ENCODE results near the gene DPYSL4. TPM values are rescaled to one million over a fixed set of nuclear protein-coding genes. Genes with fewer than 3 reads are reported as not detected.

Gene DPYSL4
- total RNA-seq, 1 experiment from 2014 or later: not detected

DNA sequence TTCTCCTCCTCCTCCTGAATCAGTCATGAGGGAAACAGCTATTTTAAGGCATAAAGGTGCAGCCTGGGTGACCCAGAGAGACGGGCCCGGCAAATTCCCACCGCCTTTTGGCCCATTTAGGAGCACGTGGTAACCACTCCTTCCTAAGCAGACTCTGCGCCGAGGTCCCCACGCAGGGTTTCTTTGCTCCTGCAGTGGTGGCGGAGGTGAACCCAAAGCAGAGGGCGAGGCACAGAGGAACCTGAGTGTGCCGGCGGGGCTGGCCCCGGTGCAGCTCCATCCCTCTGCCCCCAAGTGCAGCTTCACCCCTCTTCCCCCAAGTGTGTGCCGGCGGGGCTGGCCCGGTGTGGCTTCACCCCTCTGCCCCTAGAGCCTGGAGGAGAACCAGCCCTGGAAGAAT lies 50.6 kb downstream of the DPYSL4 start:
- no peak overlapping the region for H3K27ac ChIP-seq (ENCODE audit: low read length)
- no peaks in the 10 kb centered on the region for H3K9me3 ChIP-seq (ENCODE audit: low read length)

DNA sequence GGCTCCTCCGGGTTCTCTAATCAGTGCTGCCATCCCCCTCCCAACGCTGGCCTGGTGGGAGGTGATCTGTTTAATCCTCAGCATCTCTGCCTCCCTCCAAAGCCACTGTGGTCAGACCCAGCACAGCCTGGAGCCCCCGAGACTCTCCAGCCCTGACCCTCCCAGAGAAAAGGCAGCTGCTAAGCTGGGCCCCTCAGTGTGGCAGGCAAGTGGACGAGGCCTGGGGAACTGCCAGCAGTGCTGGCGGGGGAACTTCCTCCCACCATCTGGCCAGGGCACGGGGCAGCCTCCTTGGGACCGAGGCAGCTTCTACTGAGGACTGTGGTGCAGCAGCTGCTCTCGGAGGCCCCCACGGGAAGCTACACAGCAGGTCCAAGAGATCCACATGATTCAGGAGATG lies 51.1 kb downstream of the DPYSL4 start:
- H3K4me2 ChIP-seq (ENCODE audit: low read depth, low read length, poor library complexity, severe bottlenecking): no peak overlapping the region
- H3K36me3 ChIP-seq (ENCODE audit: insufficient read depth, low read length): no peaks in the 10 kb centered on the region
- no peaks in the 10 kb centered on the region for H3K4me1 ChIP-seq (ENCODE audit: low read length)
- H3K79me2 ChIP-seq (ENCODE audit: low read length): no peaks in the 10 kb centered on the region
- no peaks in the 10 kb centered on the region for H3K9me3 ChIP-seq (ENCODE audit: low read length)
- H4K20me1 ChIP-seq (ENCODE audit: insufficient read depth, low read depth, low read length): no peaks in the 10 kb centered on the region
- no peak for DNase-seq
- no peaks in the 10 kb centered on the region for H3K27me3 ChIP-seq (ENCODE audit: low read length)
- no peak overlapping the region for H3K9ac ChIP-seq (ENCODE audit: low read length)
- H2AFZ ChIP-seq (ENCODE audit: low read length): no peak overlapping the region
- no peak overlapping the region for H3K4me3 ChIP-seq (ENCODE audit: low read length)
- no peak overlapping the region for H3K27ac ChIP-seq (ENCODE audit: low read length)
- no peaks in the 10 kb centered on the region for H3K9me2 ChIP-seq (replicated peaks; ENCODE audit: insufficient read depth, low read length)

More for the DNA sequence above, 50.6 kb downstream of the DPYSL4 start:
- H3K4me3 ChIP-seq (ENCODE audit: low read length): no peak overlapping the region
- no peaks in the 10 kb centered on the region for H3K9me2 ChIP-seq (replicated peaks; ENCODE audit: insufficient read depth, low read length)
- H4K20me1 ChIP-seq (ENCODE audit: insufficient read depth, low read depth, low read length): no peaks in the 10 kb centered on the region
- no peaks in the 10 kb centered on the region for H3K4me1 ChIP-seq (ENCODE audit: low read length)
- no peaks in the 10 kb centered on the region for H3K79me2 ChIP-seq (ENCODE audit: low read length)
- no peak for DNase-seq
- H2AFZ ChIP-seq (ENCODE audit: low read length): no peak overlapping the region
- H3K27me3 ChIP-seq (ENCODE audit: low read length): no peaks in the 10 kb centered on the region
- H3K36me3 ChIP-seq (ENCODE audit: insufficient read depth, low read length): no peaks in the 10 kb centered on the region
- no peak overlapping the region for H3K4me2 ChIP-seq (ENCODE audit: low read depth, low read length, poor library complexity, severe bottlenecking)
- no peak overlapping the region for H3K9ac ChIP-seq (ENCODE audit: low read length)

DNA sequence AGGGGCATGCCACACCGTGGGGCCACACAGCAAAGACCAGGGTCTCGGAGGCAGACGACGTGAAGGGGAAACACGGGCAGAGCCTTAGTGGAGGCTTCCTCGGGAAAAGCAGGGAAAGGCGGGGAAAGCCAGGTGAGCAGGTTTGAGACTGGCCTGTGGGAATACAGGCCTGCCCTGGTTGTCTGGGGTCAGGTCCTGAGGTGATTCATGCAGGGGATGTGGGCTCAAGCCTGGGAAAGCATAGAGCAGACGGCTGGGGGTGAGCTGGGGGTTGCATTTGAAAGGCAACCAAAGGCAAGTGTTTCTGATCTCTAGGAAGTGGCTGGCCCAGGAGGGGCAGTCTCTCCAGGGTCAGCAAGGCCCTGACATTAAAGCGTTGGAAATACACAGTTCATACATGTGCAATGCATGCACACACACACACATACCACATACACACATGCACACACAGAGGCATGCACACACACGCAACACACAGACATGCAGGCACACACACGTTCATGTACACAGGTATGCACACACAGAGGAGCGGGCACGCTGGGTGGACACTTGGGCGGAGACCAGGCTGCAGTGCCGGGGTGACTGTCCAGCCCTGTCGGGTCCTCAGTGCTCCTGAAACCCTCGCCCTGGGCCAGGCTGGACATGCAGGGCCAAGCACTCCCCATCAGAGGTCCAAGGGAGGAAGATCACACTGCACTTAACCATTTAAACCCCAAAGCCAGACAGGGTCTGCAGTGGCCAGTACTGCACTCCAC lies 51.8 kb downstream of the DPYSL4 start:
- Histone ChIP-seq H3K27me3 (ENCODE audit: low read length) (no peaks in the 10 kb centered on the region), H3K9ac (ENCODE audit: low read length) (no peak overlapping the region), H3K27ac (ENCODE audit: low read length) (no peak overlapping the region), H2AFZ (ENCODE audit: low read length) (no peak overlapping the region), H3K9me2 (replicated peaks; ENCODE audit: insufficient read depth, low read length) (no peaks in the 10 kb centered on the region), H3K9me3 (ENCODE audit: low read length) (no peaks in the 10 kb centered on the region), H3K36me3 (ENCODE audit: insufficient read depth, low read length) (no peaks in the 10 kb centered on the region), H3K4me2 (ENCODE audit: low read depth, low read length, poor library complexity, severe bottlenecking) (no peak overlapping the region), H4K20me1 (ENCODE audit: insufficient read depth, low read depth, low read length) (no peaks in the 10 kb centered on the region), H3K4me3 (ENCODE audit: low read length) (no peak overlapping the region), H3K4me1 (ENCODE audit: low read length) (no peaks in the 10 kb centered on the region), H3K79me2 (ENCODE audit: low read length) (no peaks in the 10 kb centered on the region)
- no peak for DNase-seq

DNA sequence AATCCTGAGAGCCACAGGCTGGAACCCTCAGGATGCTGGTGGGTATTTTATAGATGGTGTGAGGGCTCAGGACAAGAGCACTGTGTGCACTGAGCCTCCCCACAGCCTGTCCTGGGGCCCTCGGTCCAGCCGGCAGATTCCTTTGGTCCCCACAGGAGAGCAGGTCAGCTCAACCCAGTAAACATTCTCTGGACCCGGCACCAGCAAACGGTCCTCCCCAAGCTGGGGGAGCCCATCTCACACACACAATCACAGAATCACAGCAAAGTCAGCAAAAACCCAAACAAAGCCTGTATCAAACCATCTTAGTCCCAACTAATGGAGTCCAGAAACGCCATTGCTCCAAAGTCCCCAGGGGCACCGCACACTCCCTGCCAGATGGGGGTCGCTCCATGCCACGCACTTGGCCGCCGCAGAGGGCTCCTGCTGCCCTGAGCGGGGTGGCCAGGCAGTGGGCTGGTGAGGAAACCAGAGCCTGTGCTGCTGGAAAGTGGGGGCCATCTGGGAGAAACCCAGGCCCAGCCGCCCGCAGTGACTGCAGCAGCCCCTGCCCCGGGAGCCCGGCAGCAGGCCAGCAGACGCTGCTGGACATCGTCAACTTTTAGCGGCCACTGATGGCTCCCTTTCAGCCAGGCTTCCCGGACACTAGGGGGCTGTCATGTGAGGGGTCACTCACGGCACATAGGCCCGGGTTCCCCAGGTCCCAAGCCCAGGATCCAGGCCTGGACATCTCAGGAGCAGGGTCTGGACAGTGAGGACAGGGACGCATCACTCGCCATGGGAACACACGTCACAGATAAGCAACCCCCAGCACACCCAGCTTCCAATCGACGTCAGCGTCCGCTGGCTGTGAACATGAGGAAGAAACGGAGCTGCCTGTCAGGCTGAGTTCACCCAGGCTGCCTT lies 52.6 kb downstream of the DPYSL4 start:
- Histone ChIP-seq H3K9me3 (ENCODE audit: low read length) (no peaks in the 10 kb centered on the region), H2AFZ (ENCODE audit: low read length) (no peak overlapping the region), H4K20me1 (ENCODE audit: insufficient read depth, low read depth, low read length) (no peaks in the 10 kb centered on the region), H3K4me1 (ENCODE audit: low read length) (no peaks in the 10 kb centered on the region), H3K4me3 (ENCODE audit: low read length) (no peak overlapping the region), H3K27me3 (ENCODE audit: low read length) (no peaks in the 10 kb centered on the region), H3K79me2 (ENCODE audit: low read length) (no peaks in the 10 kb centered on the region), H3K27ac (ENCODE audit: low read length) (no peak overlapping the region), H3K9ac (ENCODE audit: low read length) (no peak overlapping the region), H3K36me3 (ENCODE audit: insufficient read depth, low read length) (no peaks in the 10 kb centered on the region), H3K9me2 (replicated peaks; ENCODE audit: insufficient read depth, low read length) (no peaks in the 10 kb centered on the region), H3K4me2 (ENCODE audit: low read depth, low read length, poor library complexity, severe bottlenecking) (no peak overlapping the region)
- no peak for DNase-seq

DNA sequence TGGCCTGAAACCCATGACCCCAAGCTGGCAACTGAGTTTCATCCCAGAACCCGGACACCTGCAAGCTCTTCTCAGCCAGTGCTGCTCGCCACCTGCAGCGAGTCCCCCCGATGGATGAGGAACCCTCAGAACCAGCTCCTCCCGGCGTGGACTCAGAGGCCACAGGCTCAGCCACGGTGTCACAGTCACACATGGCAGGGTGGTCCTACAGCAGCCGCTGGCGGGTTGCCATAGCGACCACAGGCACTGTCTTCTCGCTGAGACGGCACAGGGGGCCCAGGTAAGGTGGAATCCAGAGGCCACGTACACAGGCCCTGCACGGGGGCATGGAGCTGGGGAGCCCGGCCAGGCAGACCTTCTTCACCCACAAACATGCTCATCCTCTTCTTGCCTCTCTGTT lies 53.4 kb downstream of the DPYSL4 start:
- Histone ChIP-seq H3K4me1 (ENCODE audit: low read length) (no peaks in the 10 kb centered on the region), H3K27ac (ENCODE audit: low read length) (no peak overlapping the region), H3K4me3 (ENCODE audit: low read length) (no peak overlapping the region), H3K36me3 (ENCODE audit: insufficient read depth, low read length) (no peaks in the 10 kb centered on the region), H3K9me2 (replicated peaks; ENCODE audit: insufficient read depth, low read length) (no peaks in the 10 kb centered on the region), H4K20me1 (ENCODE audit: insufficient read depth, low read depth, low read length) (no peaks in the 10 kb centered on the region), H3K4me2 (ENCODE audit: low read depth, low read length, poor library complexity, severe bottlenecking) (no peak overlapping the region), H3K9ac (ENCODE audit: low read length) (no peak overlapping the region), H3K9me3 (ENCODE audit: low read length) (no peaks in the 10 kb centered on the region), H3K79me2 (ENCODE audit: low read length) (no peaks in the 10 kb centered on the region), H2AFZ (ENCODE audit: low read length) (no peak overlapping the region), H3K27me3 (ENCODE audit: low read length) (no peaks in the 10 kb centered on the region)
- DNase-seq: no peak

DNA sequence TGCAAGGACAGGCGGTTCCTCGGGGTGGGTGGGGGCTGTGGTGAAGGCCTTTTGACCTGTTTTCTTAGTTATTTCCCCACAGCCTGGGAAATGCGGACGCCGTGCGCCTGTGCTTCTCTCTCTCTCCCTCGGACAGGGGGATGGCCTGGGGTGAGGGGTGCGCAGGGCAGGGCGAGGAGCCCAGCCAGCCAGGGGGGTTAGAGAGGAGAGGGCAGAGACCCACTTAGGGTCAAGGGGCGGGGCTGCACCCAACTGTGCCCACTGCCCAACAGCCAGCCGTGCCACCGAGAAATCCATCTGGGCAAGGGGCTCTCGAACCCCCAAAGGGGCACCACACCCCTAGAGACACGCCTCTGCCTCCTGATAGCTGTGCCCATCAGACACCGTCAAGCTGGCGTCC lies 53.8 kb downstream of the DPYSL4 start:
- Histone ChIP-seq H3K36me3 (ENCODE audit: insufficient read depth, low read length) (no peaks in the 10 kb centered on the region), H3K79me2 (ENCODE audit: low read length) (no peaks in the 10 kb centered on the region)

DNA sequence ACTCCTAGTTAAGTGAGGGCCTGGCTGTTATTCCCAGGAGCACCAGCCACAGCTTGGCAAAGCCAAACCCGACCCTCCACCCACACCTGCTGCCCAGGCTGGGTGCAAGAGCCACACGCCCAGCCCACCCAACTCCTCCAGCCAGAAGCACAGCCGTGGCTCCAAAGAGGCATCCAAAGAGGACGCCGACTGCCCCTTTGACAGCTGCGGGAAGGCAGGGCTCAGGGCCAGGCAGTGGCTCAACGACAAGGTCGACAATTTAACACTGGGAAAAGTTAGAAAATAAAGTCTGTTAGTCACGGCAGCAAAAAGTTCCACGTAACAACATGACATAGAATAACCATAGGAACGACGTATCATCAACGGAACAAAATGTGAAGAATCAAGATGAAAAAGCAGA lies 54.3 kb downstream of the DPYSL4 start:
- no peaks in the 10 kb centered on the region for H3K4me1 ChIP-seq (ENCODE audit: low read length)
- no peak overlapping the region for H3K4me2 ChIP-seq (ENCODE audit: low read depth, low read length, poor library complexity, severe bottlenecking)
- no peaks in the 10 kb centered on the region for H3K36me3 ChIP-seq (ENCODE audit: insufficient read depth, low read length)
- no peak for DNase-seq
- no peaks in the 10 kb centered on the region for H3K9me2 ChIP-seq (replicated peaks; ENCODE audit: insufficient read depth, low read length)
- H3K9me3 ChIP-seq (ENCODE audit: low read length): no peaks in the 10 kb centered on the region
- H3K79me2 ChIP-seq (ENCODE audit: low read length): no peaks in the 10 kb centered on the region
- H3K9ac ChIP-seq (ENCODE audit: low read length): no peak overlapping the region
- no peak overlapping the region for H3K4me3 ChIP-seq (ENCODE audit: low read length)
- no peak overlapping the region for H3K27ac ChIP-seq (ENCODE audit: low read length)
- H2AFZ ChIP-seq (ENCODE audit: low read length): no peak overlapping the region
- no peaks in the 10 kb centered on the region for H4K20me1 ChIP-seq (ENCODE audit: insufficient read depth, low read depth, low read length)
- H3K27me3 ChIP-seq (ENCODE audit: low read length): no peaks in the 10 kb centered on the region

More for the DNA sequence above, 53.8 kb downstream of the DPYSL4 start:
- DNase-seq: no peak
- H4K20me1 ChIP-seq (ENCODE audit: insufficient read depth, low read depth, low read length): no peaks in the 10 kb centered on the region
- H3K27me3 ChIP-seq (ENCODE audit: low read length): no peaks in the 10 kb centered on the region
- no peaks in the 10 kb centered on the region for H3K9me2 ChIP-seq (replicated peaks; ENCODE audit: insufficient read depth, low read length)
- no peak overlapping the region for H3K4me2 ChIP-seq (ENCODE audit: low read depth, low read length, poor library complexity, severe bottlenecking)
- H3K4me1 ChIP-seq (ENCODE audit: low read length): no peaks in the 10 kb centered on the region
- H3K27ac ChIP-seq (ENCODE audit: low read length): no peak overlapping the region
- H3K4me3 ChIP-seq (ENCODE audit: low read length): no peak overlapping the region
- H2AFZ ChIP-seq (ENCODE audit: low read length): no peak overlapping the region
- no peak overlapping the region for H3K9ac ChIP-seq (ENCODE audit: low read length)
- H3K9me3 ChIP-seq (ENCODE audit: low read length): no peaks in the 10 kb centered on the region

DNA sequence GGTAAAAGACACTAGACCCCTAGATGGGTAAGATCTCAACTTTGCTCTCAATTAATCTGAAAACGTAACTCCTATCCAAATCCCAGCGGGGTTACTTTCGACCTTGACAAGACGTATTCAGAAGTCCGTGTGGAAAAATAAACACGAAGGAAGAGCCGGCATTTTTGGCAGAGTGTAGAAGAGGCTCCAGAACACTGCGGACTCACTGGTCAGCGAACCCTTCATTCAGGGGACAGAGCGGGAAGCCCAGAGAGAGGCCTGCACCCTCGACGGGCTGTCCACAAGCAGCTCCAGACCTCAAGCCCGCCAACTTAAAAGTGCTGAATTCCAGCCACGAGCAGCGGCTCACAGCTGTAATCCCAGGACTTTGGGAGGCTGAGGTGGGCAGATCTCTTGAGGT lies 54.7 kb downstream of the DPYSL4 start:
- H3K4me2 ChIP-seq (ENCODE audit: low read depth, low read length, poor library complexity, severe bottlenecking): no peak overlapping the region
- DNase-seq: no peak
- no peaks in the 10 kb centered on the region for H3K9me2 ChIP-seq (replicated peaks; ENCODE audit: insufficient read depth, low read length)
- no peak overlapping the region for H2AFZ ChIP-seq (ENCODE audit: low read length)
- no peak overlapping the region for H3K27ac ChIP-seq (ENCODE audit: low read length)
- no peaks in the 10 kb centered on the region for H3K4me1 ChIP-seq (ENCODE audit: low read length)
- no peak overlapping the region for H3K9ac ChIP-seq (ENCODE audit: low read length)
- no peaks in the 10 kb centered on the region for H3K36me3 ChIP-seq (ENCODE audit: insufficient read depth, low read length)
- H4K20me1 ChIP-seq (ENCODE audit: insufficient read depth, low read depth, low read length): no peaks in the 10 kb centered on the region
- no peaks in the 10 kb centered on the region for H3K9me3 ChIP-seq (ENCODE audit: low read length)
- no peaks in the 10 kb centered on the region for H3K79me2 ChIP-seq (ENCODE audit: low read length)
- no peak overlapping the region for H3K4me3 ChIP-seq (ENCODE audit: low read length)
- H3K27me3 ChIP-seq (ENCODE audit: low read length): no peaks in the 10 kb centered on the region
